ENCODE measurements around the gene PLCB1. TPM values are rescaled to one million over a fixed set of nuclear protein-coding genes. Genes with fewer than 3 reads are reported as not detected.

The PLCB1 gene
- polyA plus RNA-seq, 1 donor (not counting 4 experiments of a cell fraction or from before 2014, with no cell fraction given) = 0.37 TPM

DNA sequence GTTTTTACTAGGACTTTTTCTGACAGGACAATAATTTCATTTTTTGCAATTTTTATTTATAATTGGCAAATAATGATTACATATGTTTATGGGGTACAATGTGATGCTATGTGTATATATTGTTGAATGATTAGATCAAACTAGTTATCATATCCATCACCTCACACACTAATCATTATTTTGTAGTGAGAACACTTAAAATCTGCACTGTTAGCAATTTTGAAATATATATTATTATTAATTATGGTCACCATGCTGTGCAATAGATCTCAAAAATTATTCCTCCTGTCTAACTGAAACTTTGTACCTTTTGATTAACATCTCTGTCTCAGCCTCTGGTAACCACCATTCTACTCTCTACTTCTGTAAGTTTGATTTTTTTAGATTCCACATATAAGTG lies 378.7 kb downstream of the PLCB1 start:
- no peak overlapping the region for H2AFZ ChIP-seq (ENCODE audit: control insufficient read depth, low read length)
- H3K9me3 ChIP-seq (ENCODE audit: control insufficient read depth, low read depth, low read length) = no peaks in the 10 kb centered on the region
- H3K9me1 ChIP-seq (ENCODE audit: control insufficient read depth, extremely low read depth, insufficient read depth, low read length) = no peaks in the 10 kb centered on the region
- FAIRE-seq = no peak
- H3K9ac ChIP-seq (ENCODE audit: control insufficient read depth, extremely low read depth, insufficient read depth, low read length) = no peak overlapping the region
- dilution Hi-C loops (cut with MboI; ENCODE audit: extremely low pct_ligation_motif_present, low sequenced_read_pairs) = no loop called here
- no peaks in the 10 kb centered on the region for H3K4me1 ChIP-seq (ENCODE audit: control insufficient read depth, extremely low read depth, insufficient read depth, low read length)
- H3K27me3 ChIP-seq (ENCODE audit: control insufficient read depth, extremely low read depth, insufficient read depth, low read length) = no peaks in the 10 kb centered on the region
- H3K79me2 ChIP-seq (ENCODE audit: control insufficient read depth, insufficient read depth, low read length) = no peaks in the 10 kb centered on the region
- no peak overlapping the region for H3K27ac ChIP-seq (ENCODE audit: control insufficient read depth, insufficient read depth, low read length)
- H3K4me3 ChIP-seq (ENCODE audit: control insufficient read depth in 2 of 3, extremely low read depth in 1 of 3, insufficient read depth in 2 of 3, low read depth in 1 of 3, low read length in 3 of 3) = no peak overlapping the region
- no peaks in the 10 kb centered on the region for H4K20me1 ChIP-seq (ENCODE audit: control insufficient read depth, extremely low read depth, insufficient read depth, low read length)
- H3K4me2 ChIP-seq (ENCODE audit: control insufficient read depth, extremely low read depth, insufficient read depth, low read depth, low read length) = no peak overlapping the region
- TF ChIP-seq, protein P1, sequence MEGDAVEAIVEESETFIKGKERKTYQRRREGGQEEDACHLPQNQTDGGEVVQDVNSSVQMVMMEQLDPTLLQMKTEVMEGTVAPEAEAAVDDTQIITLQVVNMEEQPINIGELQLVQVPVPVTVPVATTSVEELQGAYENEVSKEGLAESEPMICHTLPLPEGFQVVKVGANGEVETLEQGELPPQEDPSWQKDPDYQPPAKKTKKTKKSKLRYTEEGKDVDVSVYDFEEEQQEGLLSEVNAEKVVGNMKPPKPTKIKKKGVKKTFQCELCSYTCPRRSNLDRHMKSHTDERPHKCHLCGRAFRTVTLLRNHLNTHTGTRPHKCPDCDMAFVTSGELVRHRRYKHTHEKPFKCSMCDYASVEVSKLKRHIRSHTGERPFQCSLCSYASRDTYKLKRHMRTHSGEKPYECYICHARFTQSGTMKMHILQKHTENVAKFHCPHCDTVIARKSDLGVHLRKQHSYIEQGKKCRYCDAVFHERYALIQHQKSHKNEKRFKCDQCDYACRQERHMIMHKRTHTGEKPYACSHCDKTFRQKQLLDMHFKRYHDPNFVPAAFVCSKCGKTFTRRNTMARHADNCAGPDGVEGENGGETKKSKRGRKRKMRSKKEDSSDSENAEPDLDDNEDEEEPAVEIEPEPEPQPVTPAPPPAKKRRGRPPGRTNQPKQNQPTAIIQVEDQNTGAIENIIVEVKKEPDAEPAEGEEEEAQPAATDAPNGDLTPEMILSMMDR (optimal IDR thresholded peaks at IDR 0.05 in 1 of 3, IDR thresholded peaks at IDR 0.05 in 1 of 3, conservative IDR thresholded peaks at IDR 0.05 in 1 of 3; ENCODE audit: extremely low read depth in 1 of 3, insufficient read depth in 2 of 3, low read length in 3 of 3) = no peak
- no peak for TF ChIP-seq EZH2 (IDR thresholded peaks at IDR 0.05; ENCODE audit: low read length)
- DNase-seq (ENCODE audit: low read depth, low spot score) = no peak
- H3K36me3 ChIP-seq (ENCODE audit: control insufficient read depth in 2 of 2, extremely low read depth in 1 of 2, insufficient read depth in 2 of 2, low read length in 2 of 2) = no peaks in the 10 kb centered on the region

DNA sequence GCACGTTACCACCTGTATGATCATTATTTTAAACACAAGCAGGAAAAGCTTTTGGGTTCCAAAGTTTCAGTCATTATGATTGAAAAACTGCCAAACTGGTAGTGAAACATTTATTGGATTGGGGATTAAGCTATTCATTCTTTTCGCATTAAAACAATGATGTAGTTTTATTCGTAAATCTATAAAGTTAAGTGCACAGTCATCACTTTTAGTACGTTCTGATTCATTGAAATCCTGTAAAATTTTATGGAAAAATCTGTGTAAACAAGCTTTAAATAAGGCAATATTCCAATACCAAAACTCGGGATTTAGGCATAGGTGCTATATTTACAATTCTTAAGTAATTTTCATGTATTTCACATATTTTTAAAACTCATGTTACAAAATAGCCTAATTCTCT lies 379.9 kb downstream of the PLCB1 start:
- H3K4me2 ChIP-seq (ENCODE audit: control insufficient read depth, extremely low read depth, insufficient read depth, low read depth, low read length) = no peak overlapping the region
- H4K20me1 ChIP-seq (ENCODE audit: control insufficient read depth, extremely low read depth, insufficient read depth, low read length) = no peaks in the 10 kb centered on the region
- no peak overlapping the region for H3K4me3 ChIP-seq (ENCODE audit: control insufficient read depth in 2 of 3, extremely low read depth in 1 of 3, insufficient read depth in 2 of 3, low read depth in 1 of 3, low read length in 3 of 3)
- DNase-seq (ENCODE audit: low read depth, low spot score) = no peak
- H3K79me2 ChIP-seq (ENCODE audit: control insufficient read depth, insufficient read depth, low read length) = no peaks in the 10 kb centered on the region
- H3K4me1 ChIP-seq (ENCODE audit: control insufficient read depth, extremely low read depth, insufficient read depth, low read length) = no peaks in the 10 kb centered on the region
- no peaks in the 10 kb centered on the region for H3K9me3 ChIP-seq (ENCODE audit: control insufficient read depth, low read depth, low read length)
- no peak overlapping the region for H3K9ac ChIP-seq (ENCODE audit: control insufficient read depth, extremely low read depth, insufficient read depth, low read length)
- no peak overlapping the region for H2AFZ ChIP-seq (ENCODE audit: control insufficient read depth, low read length)
- FAIRE-seq = no peak
- no peaks in the 10 kb centered on the region for H3K36me3 ChIP-seq (ENCODE audit: control insufficient read depth in 2 of 2, extremely low read depth in 1 of 2, insufficient read depth in 2 of 2, low read length in 2 of 2)
- no peak for TF ChIP-seq EZH2 (IDR thresholded peaks at IDR 0.05; ENCODE audit: low read length)
- TF ChIP-seq, protein P1 (optimal IDR thresholded peaks at IDR 0.05 in 1 of 3, IDR thresholded peaks at IDR 0.05 in 1 of 3, conservative IDR thresholded peaks at IDR 0.05 in 1 of 3; ENCODE audit: extremely low read depth in 1 of 3, insufficient read depth in 2 of 3, low read length in 3 of 3) = no peak
- no peaks in the 10 kb centered on the region for H3K27me3 ChIP-seq (ENCODE audit: control insufficient read depth, extremely low read depth, insufficient read depth, low read length)
- H3K9me1 ChIP-seq (ENCODE audit: control insufficient read depth, extremely low read depth, insufficient read depth, low read length) = no peaks in the 10 kb centered on the region
- no peak overlapping the region for H3K27ac ChIP-seq (ENCODE audit: control insufficient read depth, insufficient read depth, low read length)
- dilution Hi-C loops (cut with MboI; ENCODE audit: extremely low pct_ligation_motif_present, low sequenced_read_pairs) = no loop called here

Data from keratinocyte (primary cell).